HUES48 (cell line): ENCODE measurements around the gene C2CD4C.

Source experiments
- H3K27ac ChIP-seq: one replicate; pipeline ENCODE4 v1.7.0; 2013; ENCODE audit warnings: low read depth, low read length, inconsistent platforms
- H3K27me3 ChIP-seq: 2 replicates; pipeline ENCODE4 v1.6.1; 2013; ENCODE audit warnings: mild to moderate bottlenecking, low read length; ENCODE audit not compliant: control insufficient read depth, insufficient read depth
- H3K36me3 ChIP-seq: 2 replicates; pipeline ENCODE4 v1.6.1; 2013; ENCODE audit warnings: low read length; ENCODE audit not compliant: control insufficient read depth, insufficient read depth
- H3K4me1 ChIP-seq: 2 replicates; pipeline ENCODE4 v1.6.1; 2013; ENCODE audit warnings: mild to moderate bottlenecking, low read length; ENCODE audit not compliant: control insufficient read depth, insufficient read depth
- H3K4me3 ChIP-seq: 2 replicates; pipeline ENCODE4 v1.5.1; 2013; ENCODE audit warnings: mild to moderate bottlenecking, low read depth, low read length
- H3K9ac ChIP-seq: 2 replicates; pipeline ENCODE4 v1.6.1; 2013; ENCODE audit warnings: mild to moderate bottlenecking, low read depth, low read length, moderate library complexity
- H3K9me3 ChIP-seq: 2 replicates; pipeline ENCODE4 v1.6.1; 2013; ENCODE audit warnings: low read length; ENCODE audit not compliant: control insufficient read depth, insufficient read depth

Gene C2CD4C

DNA sequence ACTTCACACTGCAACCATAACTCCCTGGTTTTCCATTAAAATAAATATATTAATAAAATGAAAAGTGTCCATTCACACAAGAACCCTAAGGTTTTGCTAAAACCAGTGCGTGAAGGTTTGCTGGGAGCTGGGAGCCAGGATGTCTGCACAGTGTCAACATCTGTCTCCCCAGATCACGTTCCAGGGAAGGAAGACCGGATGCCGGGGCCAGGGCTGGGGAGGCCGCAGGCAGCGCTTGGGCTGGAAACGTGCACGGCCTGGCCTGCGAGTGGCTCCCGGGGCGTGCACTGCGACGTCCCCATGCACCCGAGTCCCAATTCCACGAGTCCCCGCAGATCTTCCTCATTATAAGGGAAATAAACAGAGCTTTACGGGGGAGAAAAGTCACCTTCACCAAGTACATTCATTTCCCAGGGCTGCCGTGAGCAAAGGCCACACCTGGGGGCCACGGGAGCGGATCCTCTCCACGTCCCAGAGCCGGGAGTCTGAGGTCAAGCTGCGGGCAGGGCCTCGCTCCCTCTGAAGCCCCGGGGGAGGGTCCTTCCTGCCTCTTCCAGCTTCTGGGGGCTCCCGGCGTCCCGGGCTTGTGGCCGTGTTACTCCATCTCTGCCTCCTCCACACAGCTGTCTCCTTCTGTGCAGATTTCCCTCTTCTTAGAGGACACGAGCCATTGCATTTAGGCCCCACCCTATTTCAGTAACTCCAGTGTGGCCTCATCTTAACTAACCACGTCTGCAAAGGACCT is 39.0 kb upstream of the C2CD4C start:
- Histone ChIP-seq H3K27me3 (no peaks in the 10 kb centered on the region), H3K9me3 (peaks cover 8% of the 10 kb centered on the region), H3K4me3 (no peak overlapping the region), H3K27ac (no peak overlapping the region), H3K4me1 (no peaks in the 10 kb centered on the region), H3K9ac (no peak overlapping the region), H3K36me3 (no peaks in the 10 kb centered on the region)

DNA sequence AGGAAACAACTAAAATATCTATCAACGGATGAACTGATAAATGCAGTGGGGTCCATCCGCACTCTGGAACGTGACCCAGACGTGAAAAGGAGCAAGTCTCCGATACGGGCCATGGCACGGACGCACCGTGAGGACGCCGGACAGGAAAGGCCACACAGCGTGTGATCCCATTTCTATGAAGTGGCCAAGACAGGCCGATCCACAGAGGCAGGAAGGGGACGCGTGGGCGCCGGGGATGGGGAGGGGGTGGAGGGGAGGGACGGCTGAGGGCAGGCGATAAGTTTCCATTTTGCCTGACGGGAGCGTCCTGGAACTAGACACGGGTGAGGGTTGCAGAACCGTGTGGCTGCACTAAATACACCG is 38.1 kb upstream of the C2CD4C start:
- Histone ChIP-seq H3K36me3 (no peaks in the 10 kb centered on the region), H3K27ac (no peak overlapping the region), H3K4me3 (no peak overlapping the region), H3K9ac (no peak overlapping the region), H3K4me1 (no peaks in the 10 kb centered on the region), H3K9me3 (peaks cover 8% of the 10 kb centered on the region), H3K27me3 (no peaks in the 10 kb centered on the region)

DNA sequence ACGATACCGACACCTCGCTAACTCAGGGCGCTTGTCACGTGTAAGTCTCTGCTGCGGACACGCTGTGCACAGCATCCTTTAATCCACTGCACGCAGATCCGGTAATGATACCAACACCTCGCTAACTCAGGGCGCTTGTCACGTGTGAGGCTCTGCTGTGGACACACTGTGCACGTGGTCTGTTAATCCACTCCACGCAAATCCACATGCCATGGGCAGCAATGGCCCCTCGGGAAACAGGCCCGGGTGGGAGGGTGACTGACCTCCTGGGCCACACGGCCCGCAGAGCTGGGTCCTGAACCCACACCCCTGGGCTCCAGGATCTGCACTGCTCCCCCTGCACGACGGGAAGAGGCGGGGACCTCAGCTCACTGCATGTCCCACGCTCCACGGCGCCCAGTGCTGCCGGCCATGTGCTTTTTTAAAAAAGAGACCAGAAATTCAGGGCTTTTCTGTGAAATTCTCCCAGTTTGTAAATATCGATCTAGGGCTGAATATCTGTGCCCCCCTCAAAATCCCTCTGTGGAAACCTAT is 35.8 kb upstream of the C2CD4C start:
- Histone ChIP-seq H3K27me3 (no peaks in the 10 kb centered on the region), H3K9ac (no peak overlapping the region), H3K9me3 (no peaks in the 10 kb centered on the region), H3K27ac (no peak overlapping the region), H3K36me3 (no peaks in the 10 kb centered on the region), H3K4me3 (no peak overlapping the region), H3K4me1 (no peaks in the 10 kb centered on the region)

DNA sequence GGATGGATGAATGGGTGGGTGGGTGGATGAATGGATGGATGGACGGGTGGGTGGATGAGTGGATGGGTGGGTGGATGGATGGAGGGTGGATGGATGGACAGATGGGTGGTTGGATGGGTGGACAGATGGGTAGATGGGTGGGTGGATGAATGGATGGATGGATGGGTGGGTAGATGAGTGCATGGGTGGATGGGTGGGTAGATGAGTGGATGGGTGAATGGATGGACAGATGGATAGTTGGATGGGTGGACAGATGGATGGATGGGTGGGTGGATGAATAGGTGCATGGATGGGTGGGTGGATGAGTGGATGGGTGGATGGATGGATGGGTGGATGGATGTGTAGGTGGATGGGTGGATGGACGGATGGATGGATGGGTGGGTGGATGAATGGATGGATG is 34.1 kb upstream of the C2CD4C start:
- Histone ChIP-seq H3K9me3 (no peaks in the 10 kb centered on the region), H3K4me3 (no peak overlapping the region), H3K9ac (no peak overlapping the region), H3K36me3 (no peaks in the 10 kb centered on the region), H3K27me3 (no peaks in the 10 kb centered on the region), H3K4me1 (no peaks in the 10 kb centered on the region), H3K27ac (no peak overlapping the region)

DNA sequence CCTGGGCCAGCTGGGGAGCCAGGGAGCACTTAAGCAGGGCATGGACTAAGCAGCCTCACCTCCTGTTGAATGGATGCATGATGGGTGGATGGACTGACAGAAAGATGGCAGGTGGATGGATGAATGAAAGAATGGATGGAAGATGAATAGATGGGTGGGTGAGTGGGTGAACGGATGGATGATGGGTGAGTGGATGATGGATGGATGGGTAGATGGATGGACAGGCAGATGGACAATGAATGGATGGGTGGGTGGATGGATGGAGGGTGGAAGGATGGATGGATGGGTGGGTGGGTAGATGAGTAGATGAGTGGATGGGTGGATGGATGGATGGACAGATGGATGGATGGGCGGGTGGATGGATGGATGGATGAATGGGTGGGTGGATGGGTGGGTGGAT is 33.1 kb upstream of the C2CD4C start:
- Histone ChIP-seq H3K9me3 (no peaks in the 10 kb centered on the region), H3K9ac (no peak overlapping the region), H3K4me3 (no peak overlapping the region), H3K27ac (no peak overlapping the region), H3K36me3 (no peaks in the 10 kb centered on the region), H3K27me3 (no peaks in the 10 kb centered on the region), H3K4me1 (no peaks in the 10 kb centered on the region)

DNA sequence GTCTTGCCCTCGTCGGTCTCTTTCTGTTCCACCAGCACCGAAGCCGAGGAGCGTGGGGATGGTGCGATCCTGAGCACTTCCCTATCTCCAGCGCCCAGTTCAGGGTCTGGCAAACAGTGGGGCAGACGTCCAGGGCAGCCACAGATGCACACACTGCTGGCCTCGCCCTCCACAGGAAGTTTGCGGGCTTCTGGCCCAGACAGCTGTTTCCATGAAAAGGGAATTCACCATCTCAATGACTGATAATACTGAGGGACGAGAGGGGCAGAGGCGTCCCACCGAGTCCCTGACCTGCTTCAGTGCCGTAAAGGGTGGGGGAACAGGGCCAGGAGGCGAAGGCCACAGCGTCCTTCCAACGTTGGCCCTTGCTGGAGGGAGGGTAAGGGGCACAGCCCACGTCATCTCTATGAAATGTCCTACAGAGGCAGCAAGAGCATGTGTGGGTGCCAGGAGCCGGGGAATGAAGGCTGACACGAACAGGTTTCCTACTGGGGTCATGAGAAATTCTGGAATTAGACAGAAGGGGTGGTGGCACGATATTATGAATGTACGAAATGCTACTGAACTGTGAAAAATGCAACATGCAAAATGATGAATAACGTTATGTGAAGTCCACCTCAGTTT is 32.4 kb upstream of the C2CD4C start:
- Histone ChIP-seq H3K4me1 (no peaks in the 10 kb centered on the region), H3K36me3 (no peaks in the 10 kb centered on the region), H3K4me3 (no peak overlapping the region), H3K27me3 (no peaks in the 10 kb centered on the region), H3K9ac (no peak overlapping the region), H3K9me3 (no peaks in the 10 kb centered on the region), H3K27ac (no peak overlapping the region)

DNA sequence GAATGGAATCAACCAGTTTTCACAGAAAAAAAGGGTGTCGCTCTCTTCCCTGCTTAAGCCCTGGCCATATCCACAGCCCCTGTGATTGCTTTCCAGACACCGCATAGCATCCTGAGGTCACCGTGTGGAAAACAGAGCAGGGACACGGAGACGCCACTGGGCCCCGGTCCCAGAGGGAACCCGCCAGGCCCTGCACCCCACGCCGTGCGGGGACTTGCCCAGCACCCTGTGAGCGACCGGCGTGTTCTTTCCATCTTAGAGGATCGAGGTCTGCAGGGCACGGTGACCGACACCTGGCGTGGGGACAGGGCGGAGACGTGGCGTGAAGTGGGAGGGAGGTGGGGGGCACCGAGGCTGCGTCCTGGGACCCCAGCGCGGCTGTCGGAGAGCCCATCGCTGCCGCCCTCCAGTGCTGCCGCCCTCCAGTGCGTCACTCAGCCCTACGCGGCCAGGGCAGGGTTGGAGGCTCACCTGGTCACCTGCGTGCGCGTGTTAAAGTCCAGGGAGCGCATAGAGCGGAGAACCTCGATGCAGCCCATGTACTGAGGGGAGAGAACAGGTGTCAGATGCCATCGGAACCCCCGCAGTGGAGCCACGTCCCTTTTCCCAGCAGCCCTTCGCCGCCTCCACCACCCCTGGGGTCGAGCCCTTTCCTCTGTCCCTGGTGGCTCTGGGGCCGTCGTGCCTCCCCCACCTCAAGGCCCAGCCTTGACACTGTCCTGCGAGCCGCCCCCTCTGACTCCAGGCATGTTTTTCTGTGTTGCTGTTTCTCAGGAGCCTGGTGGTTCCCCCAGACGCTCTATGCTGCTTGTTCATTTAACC is 31.7 kb upstream of the C2CD4C start:
- no peaks in the 10 kb centered on the region for H3K27me3 ChIP-seq

DNA sequence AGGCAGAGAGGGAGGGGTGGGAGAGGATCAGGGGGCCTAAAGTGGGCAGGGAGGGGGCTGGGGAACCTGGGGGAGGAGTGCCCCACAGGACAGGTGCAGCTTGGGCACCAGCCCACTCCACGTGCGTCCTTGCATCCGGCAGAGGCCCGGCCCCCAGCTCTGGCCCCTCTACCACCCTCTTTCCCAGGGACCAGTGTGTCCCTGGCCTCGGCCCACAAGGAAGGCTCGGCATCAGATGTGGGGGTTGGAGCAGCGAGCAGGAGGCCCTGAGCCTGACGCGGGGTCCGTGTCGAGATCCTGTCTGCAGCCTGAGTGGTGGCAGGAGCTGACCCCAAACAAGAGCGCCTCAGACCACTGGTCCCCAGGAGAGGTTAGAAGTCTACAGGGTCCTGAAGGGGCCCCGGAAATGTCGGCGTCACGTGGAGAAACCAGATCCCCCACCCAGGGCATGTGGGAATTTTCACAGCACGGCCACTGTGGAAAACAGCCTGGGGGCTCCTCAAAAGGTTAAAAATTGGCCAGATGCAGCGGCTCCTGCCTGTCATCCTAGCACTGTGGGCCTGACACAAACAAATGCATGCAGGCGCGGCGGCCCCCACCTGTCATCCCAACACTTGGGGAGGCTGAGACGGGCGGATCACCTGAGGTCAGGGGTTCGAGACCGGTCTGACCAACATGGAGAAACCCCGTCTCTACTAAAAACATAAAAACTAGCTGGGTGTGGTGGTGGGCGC is 30.4 kb upstream of the C2CD4C start:
- H3K27ac ChIP-seq = no peak overlapping the region
- no peaks in the 10 kb centered on the region for H3K27me3 ChIP-seq
- no peaks in the 10 kb centered on the region for H3K9me3 ChIP-seq
- H3K4me1 ChIP-seq = no peaks in the 10 kb centered on the region
- no peak overlapping the region for H3K9ac ChIP-seq
- no peak overlapping the region for H3K4me3 ChIP-seq
- H3K36me3 ChIP-seq = peaks cover 1% of the 10 kb centered on the region

More for the DNA sequence above, 31.7 kb upstream of the C2CD4C start:
- Histone ChIP-seq H3K9ac (no peak overlapping the region), H3K9me3 (no peaks in the 10 kb centered on the region), H3K4me3 (no peak overlapping the region), H3K36me3 (no peaks in the 10 kb centered on the region), H3K27ac (no peak overlapping the region), H3K4me1 (no peaks in the 10 kb centered on the region)

DNA sequence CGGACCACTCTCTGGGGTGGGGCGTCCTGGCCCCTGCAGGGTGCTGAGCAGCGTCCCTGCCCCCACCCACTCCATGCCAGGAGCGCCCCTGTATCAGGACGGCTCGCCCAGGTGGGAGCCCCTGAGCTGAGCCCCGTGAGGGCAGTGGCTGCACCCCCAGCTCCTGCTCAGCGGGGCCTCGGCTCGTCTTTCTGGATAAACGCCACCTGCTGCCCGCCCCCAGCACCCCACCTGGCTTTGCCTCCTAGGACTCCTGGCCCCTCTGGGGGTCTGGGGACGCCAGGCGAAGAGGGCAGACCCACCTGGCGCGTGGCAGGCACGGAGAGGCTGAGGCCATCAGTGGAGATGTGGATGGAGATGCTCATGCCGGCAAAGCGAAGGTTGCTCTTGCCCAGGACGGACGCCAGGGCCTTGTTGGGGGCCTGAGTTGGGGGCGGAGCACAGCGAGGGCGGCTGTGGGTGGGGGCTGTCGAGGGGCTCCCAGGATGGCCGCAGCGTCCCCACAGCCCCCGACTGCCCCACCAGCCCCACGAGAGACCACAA is 29.5 kb upstream of the C2CD4C start:
- Histone ChIP-seq H3K27me3 (no peaks in the 10 kb centered on the region), H3K4me3 (no peak overlapping the region), H3K27ac (no peak overlapping the region), H3K36me3 (peaks cover 5% of the 10 kb centered on the region), H3K9me3 (peaks cover 4% of the 10 kb centered on the region), H3K9ac (no peak overlapping the region), H3K4me1 (no peaks in the 10 kb centered on the region)

DNA sequence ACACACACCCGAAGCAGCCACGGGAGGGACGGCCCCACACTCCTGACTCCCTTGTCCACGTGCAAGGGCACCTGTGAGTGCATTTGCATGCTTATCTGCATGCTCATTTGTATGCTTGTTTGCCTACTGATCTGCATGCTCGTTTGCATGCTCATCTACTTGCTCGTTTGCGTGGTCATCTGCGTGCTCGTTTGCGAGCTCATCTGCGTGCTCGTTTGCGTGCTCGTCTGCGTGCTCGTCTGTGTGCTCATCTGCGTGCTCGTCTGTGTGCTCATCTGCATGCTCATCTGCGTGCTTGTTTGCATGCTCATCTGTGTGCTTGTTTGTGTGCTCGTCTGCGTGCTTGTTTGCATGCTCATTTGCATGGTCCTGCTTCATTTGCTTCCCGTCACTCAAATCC is 28.1 kb upstream of the C2CD4C start:
- Histone ChIP-seq H3K4me1 (no peaks in the 10 kb centered on the region), H3K9me3 (peaks cover 4% of the 10 kb centered on the region), H3K27ac (no peak overlapping the region), H3K36me3 (peaks cover 5% of the 10 kb centered on the region), H3K4me3 (no peak overlapping the region), H3K27me3 (no peaks in the 10 kb centered on the region), H3K9ac (no peak overlapping the region)
